ENCODE measurements around the gene CFLAR.

DNA sequence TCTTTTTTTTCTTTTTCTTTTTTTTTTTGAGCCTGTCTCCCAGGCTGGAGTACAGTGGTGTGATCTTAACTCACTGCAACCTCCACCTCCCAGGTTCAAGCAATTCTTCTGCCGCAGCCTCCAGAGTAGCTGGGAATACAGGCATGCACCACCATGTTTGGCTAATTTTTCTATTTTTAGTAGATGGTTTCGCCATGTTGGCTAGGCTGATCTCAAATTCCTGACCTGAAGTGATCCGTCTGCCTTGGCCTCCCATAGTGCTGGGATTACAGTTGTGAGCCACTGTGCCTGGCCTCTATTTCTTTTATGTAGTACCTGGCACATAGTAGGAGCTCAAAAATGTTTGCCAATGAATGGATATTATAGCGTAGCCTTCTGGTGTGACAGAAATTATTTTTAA lies 6.8 kb upstream of the CFLAR start:
- TF ChIP-seq EP300 (conservative IDR thresholded peaks at IDR 0.05; ENCODE audit: poor library complexity, severe bottlenecking) = no peak
- TF ChIP-seq, protein P1, sequence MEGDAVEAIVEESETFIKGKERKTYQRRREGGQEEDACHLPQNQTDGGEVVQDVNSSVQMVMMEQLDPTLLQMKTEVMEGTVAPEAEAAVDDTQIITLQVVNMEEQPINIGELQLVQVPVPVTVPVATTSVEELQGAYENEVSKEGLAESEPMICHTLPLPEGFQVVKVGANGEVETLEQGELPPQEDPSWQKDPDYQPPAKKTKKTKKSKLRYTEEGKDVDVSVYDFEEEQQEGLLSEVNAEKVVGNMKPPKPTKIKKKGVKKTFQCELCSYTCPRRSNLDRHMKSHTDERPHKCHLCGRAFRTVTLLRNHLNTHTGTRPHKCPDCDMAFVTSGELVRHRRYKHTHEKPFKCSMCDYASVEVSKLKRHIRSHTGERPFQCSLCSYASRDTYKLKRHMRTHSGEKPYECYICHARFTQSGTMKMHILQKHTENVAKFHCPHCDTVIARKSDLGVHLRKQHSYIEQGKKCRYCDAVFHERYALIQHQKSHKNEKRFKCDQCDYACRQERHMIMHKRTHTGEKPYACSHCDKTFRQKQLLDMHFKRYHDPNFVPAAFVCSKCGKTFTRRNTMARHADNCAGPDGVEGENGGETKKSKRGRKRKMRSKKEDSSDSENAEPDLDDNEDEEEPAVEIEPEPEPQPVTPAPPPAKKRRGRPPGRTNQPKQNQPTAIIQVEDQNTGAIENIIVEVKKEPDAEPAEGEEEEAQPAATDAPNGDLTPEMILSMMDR (IDR thresholded peaks at IDR 0.05; ENCODE audit: poor library complexity, severe bottlenecking) = no peak
- no peak for TF ChIP-seq EZH2 (IDR thresholded peaks at IDR 0.05; ENCODE audit: borderline replicate concordance, insufficient read depth, low read length, poor library complexity, severe bottlenecking)

All from neural cell (in vitro differentiated cells).